Calu3 (cell line): ENCODE measurements around the gene STAB1. TPM values are rescaled to one million over a fixed set of nuclear protein-coding genes. Genes with fewer than 3 reads are reported as not detected.
"Not testable (repeated sequence)": the region's sequence is repeated elsewhere in the genome, so short reads cannot be mapped to it uniquely, and the experiment has no call there.

ENCODE experiments used
- BruUV-seq: library from RNA; stranded (reverse); fragments of 400-500 nt; replicated peaks from 2 replicates; lab custom pipeline; 2021; lab: Mats Ljungman, UMichigan
- CTCF ChIA-PET: fragments of 300-600 bp; sonication (Branson Sonifier 250); formaldehyde crosslinking; loops from one replicate; lab custom pipeline; 2022; ENCODE audit warnings: antibody characterized with exemption; lab: Charles Lee
- DNase-seq: peaks from one replicate; pipeline ENCODE4 v3.0.0; 2022
- H3K27ac Mint-ChIP-seq: one replicate; pipeline ENCODE4 v1.8.0; 2022; ENCODE audit warnings: mixed read lengths; ENCODE audit not compliant: unreplicated experiment
- H3K27me3 Mint-ChIP-seq: one replicate; pipeline ENCODE4 v1.8.0; 2022; ENCODE audit warnings: mixed read lengths; ENCODE audit not compliant: unreplicated experiment
- H3K36me3 Mint-ChIP-seq: one replicate; pipeline ENCODE4 v1.8.0; 2022; ENCODE audit warnings: mild to moderate bottlenecking, moderate library complexity, mixed read lengths; ENCODE audit not compliant: insufficient read depth, unreplicated experiment
- H3K4me1 Mint-ChIP-seq: one replicate; pipeline ENCODE4 v1.8.0; 2022; ENCODE audit warnings: mild to moderate bottlenecking, low read depth, mixed read lengths; ENCODE audit not compliant: unreplicated experiment
- H3K4me3 Mint-ChIP-seq: one replicate; pipeline ENCODE4 v1.8.0; 2022; ENCODE audit warnings: mild to moderate bottlenecking, low read depth, moderate library complexity, mixed read lengths; ENCODE audit not compliant: unreplicated experiment
- H3K9me3 Mint-ChIP-seq: one replicate; pipeline ENCODE4 v1.8.0; 2022; ENCODE audit warnings: low read depth, mixed read lengths; ENCODE audit not compliant: unreplicated experiment
- intact Hi-C: fragments of 100-400 bp; cut with micrococcal nuclease; formaldehyde crosslinking; loops from one replicate; pipeline ENCODE4 v1.10.0; 2022; ENCODE audit not compliant: unreplicated experiment
- total RNA-seq: library from RNA; stranded (reverse); gene quantifications from 2 replicates; pipeline ENCODE4 v1.2.3, GENCODE V29; 2022
- TF ChIP-seq, protein P1 (sequence below): fragments of 200-600 bp; IDR thresholded peaks from one replicate; pipeline ENCODE4 v1.8.0; 2022; ENCODE audit warnings: antibody characterized with exemption; ENCODE audit not compliant: unreplicated experiment

The STAB1 gene
- total RNA-seq, 1 experiment from 2014 or later: 0.26 TPM

DNA sequence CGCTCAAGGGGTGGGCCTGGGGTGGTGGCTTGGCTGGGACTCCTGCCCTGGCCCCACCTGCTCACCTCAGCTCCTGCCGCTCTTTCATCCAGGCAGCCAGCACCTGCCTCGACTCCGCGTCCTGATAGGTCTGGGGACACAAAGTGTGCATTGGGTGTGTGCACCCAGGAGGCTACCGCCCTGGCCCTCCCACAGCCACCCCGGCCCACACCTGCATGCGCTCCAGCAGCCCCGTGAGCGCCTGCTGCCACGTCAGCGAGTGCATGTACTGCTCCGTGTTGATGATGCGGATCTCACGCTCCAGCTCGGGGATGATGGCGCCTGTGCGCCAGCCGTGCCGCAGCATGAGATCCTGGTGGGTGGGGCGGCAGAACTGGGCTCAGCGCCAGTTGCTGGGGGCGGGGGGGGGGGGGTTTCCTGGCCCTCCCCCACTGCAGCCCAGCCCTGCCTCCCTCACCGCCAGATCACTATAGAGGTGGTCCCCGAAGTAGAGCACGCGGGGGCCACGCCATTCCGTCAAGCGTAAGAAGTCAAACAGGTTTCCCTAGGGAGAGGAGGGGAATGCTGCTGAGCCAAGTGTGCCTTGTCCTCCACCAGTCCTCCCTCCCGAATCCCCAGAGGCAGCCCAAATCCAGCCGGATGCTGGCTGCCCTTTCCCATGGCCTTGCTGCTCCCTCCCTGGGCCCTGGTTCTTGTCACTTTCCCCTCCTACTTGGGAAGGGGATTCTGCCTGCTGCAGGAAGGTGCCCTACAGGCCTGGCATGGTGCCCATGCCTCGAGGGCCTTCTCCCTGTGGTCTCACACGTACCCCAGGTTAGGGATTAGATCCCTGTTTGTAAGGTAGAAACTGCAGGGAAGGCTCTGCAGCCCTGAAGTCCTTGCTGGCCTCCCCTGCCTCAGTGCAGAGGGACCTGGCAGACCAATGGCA lies 29.9 kb downstream of the STAB1 start:
- Mint-ChIP-seq H3K36me3 (peaks cover 51% of the 10 kb centered on the region), H3K4me3 (no peak overlapping the region), H3K9me3 (no peaks in the 10 kb centered on the region), H3K27ac (no peak overlapping the region), H3K4me1 (no peaks in the 10 kb centered on the region), H3K27me3 (no peaks in the 10 kb centered on the region)
- CTCF ChIA-PET: interaction anchor here (0.6 kb wide), 2 partner anchors 60 to 511 kb away, joined by 4 to 5 read pairs; no protein-coding TSS in a partner anchor
- BruUV-seq: TSS peak; percentile 31
- intact Hi-C loops: no loop called here
- TF ChIP-seq, protein P1, sequence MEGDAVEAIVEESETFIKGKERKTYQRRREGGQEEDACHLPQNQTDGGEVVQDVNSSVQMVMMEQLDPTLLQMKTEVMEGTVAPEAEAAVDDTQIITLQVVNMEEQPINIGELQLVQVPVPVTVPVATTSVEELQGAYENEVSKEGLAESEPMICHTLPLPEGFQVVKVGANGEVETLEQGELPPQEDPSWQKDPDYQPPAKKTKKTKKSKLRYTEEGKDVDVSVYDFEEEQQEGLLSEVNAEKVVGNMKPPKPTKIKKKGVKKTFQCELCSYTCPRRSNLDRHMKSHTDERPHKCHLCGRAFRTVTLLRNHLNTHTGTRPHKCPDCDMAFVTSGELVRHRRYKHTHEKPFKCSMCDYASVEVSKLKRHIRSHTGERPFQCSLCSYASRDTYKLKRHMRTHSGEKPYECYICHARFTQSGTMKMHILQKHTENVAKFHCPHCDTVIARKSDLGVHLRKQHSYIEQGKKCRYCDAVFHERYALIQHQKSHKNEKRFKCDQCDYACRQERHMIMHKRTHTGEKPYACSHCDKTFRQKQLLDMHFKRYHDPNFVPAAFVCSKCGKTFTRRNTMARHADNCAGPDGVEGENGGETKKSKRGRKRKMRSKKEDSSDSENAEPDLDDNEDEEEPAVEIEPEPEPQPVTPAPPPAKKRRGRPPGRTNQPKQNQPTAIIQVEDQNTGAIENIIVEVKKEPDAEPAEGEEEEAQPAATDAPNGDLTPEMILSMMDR: no peak
- no peak for DNase-seq

DNA sequence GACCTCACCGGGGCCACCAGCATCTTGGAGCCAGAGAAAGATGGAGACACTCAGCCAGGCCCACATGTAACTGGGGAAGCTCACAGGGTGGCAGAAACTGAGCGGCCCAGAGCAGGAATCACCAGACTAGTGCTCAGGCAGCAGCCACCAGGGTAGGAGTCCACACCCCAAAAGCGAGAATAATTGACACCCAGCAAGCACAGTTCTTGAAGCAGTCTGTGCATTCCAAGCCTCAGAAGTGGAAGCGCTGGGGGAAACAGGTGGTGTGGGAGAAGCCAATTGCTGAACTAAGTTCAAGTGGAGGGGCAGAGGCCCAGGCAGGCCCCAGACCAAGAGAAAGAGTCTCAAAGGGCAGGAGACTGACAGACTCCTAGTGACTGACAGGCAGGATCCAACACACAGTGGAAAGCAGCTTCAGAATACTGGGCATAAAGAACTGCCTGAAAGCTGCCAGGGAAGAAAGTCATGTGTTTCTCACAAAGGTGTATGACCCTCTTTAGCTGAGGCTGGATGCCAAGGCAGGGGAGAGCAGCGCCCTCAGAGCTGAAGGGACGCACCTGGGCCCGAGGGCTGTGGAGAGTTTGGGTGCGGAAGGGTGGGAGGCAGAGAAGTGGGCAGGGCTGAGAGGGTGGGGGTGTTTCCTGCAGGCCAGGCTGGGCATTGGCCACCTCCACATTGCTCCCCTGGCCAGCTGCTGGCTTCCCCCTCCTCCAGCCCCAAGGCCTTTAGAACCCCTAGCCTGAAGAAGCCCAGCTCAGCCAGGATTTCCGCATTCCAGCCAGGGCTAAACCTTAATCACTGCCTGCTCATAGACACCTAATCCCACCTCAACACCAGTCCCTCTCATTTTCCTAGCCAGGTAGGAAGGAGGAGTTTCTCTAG lies 30.8 kb downstream of the STAB1 start:
- intact Hi-C loops: no loop called here
- H3K27ac Mint-ChIP-seq: no peak overlapping the region
- H3K4me1 Mint-ChIP-seq: no peaks in the 10 kb centered on the region
- CTCF ChIA-PET: no interaction called here
- no peak for DNase-seq
- TF ChIP-seq, protein P1: no peak
- peaks cover 51% of the 10 kb centered on the region for H3K36me3 Mint-ChIP-seq
- no TSS peak for BruUV-seq
- H3K27me3 Mint-ChIP-seq: no peaks in the 10 kb centered on the region
- H3K4me3 Mint-ChIP-seq: no peak overlapping the region
- no peaks in the 10 kb centered on the region for H3K9me3 Mint-ChIP-seq

DNA sequence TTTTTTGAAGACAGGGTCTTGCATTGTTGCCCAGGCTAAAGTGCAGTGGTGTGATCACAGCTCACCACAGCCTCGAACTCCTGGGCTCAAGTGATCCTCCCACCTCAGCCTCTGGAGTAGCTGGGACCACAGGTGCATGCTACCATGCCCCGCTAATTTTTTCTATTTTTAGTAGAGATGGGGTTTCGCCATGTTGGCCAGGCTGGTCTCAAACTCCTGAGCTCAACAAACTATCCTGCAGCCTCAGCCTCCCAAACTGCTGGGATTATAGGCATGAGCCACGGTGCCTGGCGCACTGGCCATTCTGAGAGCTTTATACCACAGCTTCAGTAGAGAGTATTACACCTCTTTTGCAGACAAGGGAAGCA lies 31.5 kb downstream of the STAB1 start:
- H3K27me3 Mint-ChIP-seq, H3K4me1 Mint-ChIP-seq, H3K9me3 Mint-ChIP-seq, H3K4me3 Mint-ChIP-seq, intact Hi-C loops, CTCF ChIA-PET, DNase-seq, BruUV-seq, H3K27ac Mint-ChIP-seq: not testable (repeated sequence)
- peaks cover 51% of the 10 kb centered on the region for H3K36me3 Mint-ChIP-seq

DNA sequence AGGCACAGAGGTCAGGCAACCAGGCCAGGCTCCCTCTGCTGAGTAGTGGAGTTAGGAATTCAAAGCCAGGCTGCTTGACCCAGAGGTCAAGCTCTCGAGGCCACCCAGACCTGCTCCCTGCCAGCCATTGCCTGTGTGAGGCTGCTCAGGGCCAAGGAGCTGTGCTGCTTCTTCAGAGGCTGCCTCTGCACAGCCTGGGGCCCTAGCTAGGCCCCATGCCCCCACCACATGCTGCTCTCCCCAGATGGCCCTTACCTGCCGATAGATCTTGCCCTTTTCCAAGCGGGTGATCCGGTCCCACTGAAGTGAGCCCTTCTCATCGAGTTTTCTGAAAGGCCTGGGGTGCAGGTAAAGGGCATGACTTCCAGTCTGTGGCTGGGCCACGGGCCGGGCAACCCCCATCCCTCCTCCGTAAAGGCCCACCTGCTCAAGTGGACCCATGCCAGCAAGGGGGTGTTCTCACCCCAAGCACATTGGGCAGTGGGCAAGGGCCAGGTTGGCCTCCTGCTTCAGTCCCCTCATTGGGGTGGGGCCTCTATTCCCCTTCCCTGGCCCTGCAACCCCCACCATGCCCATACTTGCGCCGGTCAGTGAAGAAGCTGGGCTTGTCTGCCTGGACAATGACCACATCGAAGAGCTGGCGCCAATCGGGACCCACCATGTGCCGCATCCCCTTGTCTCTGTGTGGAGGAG lies 32.0 kb downstream of the STAB1 start:
- no TSS peak for BruUV-seq
- Mint-ChIP-seq H3K9me3 (no peaks in the 10 kb centered on the region), H3K27me3 (no peaks in the 10 kb centered on the region), H3K4me1 (no peaks in the 10 kb centered on the region), H3K4me3 (no peak overlapping the region), H3K27ac (no peak overlapping the region), H3K36me3 (peaks cover 56% of the 10 kb centered on the region)
- CTCF ChIA-PET: no interaction called here
- no peak for DNase-seq
- intact Hi-C loops: no loop called here
- TF ChIP-seq, protein P1: no peak
